A673 (cell line): Measurements from ENCODE around the gene RAB11FIP4.

Experiments
- CTCF ChIP-seq: fragments of 300-800, 200-600 bp; sonication (generic); conservative IDR thresholded peaks from 2 replicates; pipeline ENCODE4 v1.5.1; 2017; ENCODE audit warnings: low read depth, mild to moderate bottlenecking, antibody characterized with exemption, low read length, moderate library complexity, mixed read lengths
- EZH2 ChIP-seq: fragments of 200-600 bp; sonication (generic); IDR thresholded peaks from 2 replicates; pipeline ENCODE4 v1.6.1; 2017; ENCODE audit warnings: borderline replicate concordance, low read depth, mild to moderate bottlenecking, mixed read lengths, antibody characterized with exemption, low read length; ENCODE audit not compliant: poor library complexity, severe bottlenecking

GRCh38 chr17:31481783-31482081, 90.3 kb downstream of the RAB11FIP4 start:
- no peak for TF ChIP-seq CTCF
- TF ChIP-seq EZH2: no peak
